Neural progenitor cell (in vitro differentiated cells): Measurements from ENCODE around the gene STK10.

Source experiments
- CTCF ChIP-seq: fragments of 200-600 bp; sonication (generic); IDR thresholded peaks from 2 replicates; pipeline ENCODE4 v1.5.1; 2017; ENCODE audit warnings: antibody characterized with exemption, mild to moderate bottlenecking
- EZH2 ChIP-seq: fragments of 200-600 bp; sonication (generic); IDR thresholded peaks from 2 replicates; pipeline ENCODE4 v1.6.1; 2017; ENCODE audit warnings: antibody characterized with exemption, mild to moderate bottlenecking, moderate library complexity
- EZH2phosphoT487 ChIP-seq: fragments of 200-600 bp; sonication (generic); IDR thresholded peaks from 2 replicates; pipeline ENCODE4 v1.6.1; 2017; ENCODE audit warnings: antibody characterized with exemption

GRCh38 chr5:172187118-172188032, 649 bp downstream of the STK10 start:
- TF ChIP-seq CTCF (peak; percentile 3), EZH2 (no peak), EZH2phosphoT487 (no peak)
